ENCODE results near the gene ZNF578.
"Not testable (repeated sequence)": the region's sequence is repeated elsewhere in the genome, so short reads cannot be mapped to it uniquely, and the experiment has no call there.

The ZNF578 gene

DNA sequence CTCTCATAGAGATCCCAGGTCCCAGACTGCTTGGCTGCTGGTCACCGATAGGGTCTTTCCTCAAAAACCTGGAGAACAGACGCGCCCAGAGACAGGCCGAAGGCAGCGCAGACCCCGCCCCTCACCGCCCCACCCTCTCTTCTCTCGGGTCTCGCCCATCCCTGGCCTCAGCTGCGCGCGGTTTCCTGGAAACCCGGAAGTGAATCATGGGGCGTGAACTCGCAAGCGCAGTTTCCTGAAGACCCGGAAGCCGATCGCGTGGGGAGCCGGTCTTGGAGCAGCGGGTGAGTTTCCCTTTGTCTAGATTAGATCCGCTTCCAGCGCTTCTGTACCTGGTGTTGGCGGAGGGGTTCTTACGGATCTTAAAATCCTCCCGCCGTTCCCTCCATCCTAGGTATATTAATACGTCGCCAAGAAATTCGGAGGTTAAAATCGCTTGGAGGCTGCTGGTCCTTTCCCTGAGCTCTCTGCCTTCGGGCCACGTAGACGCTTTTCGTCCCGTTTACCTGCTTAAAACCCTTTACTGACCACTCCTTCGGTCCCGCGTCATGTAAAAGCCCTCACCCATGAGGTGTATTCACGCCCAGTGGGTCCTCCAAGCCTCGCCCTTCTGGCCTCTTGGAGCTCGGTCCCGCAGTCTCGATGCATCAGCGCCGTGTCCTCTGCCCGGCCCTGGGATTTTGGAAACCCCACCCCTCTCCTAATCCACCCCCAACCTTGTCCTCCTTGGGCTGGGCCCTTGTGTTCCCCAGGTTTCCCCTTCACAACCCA, at the start of gene ZNF578:
Gene ZNF578, plus strand, starts transcription at position 230 of the 771 bp plus-strand sequence. CDS start 48,293 bp downstream, outside the sequence.
- peak; percentile 46 for DNase-seq (ENCODE audit: low read depth)

DNA sequence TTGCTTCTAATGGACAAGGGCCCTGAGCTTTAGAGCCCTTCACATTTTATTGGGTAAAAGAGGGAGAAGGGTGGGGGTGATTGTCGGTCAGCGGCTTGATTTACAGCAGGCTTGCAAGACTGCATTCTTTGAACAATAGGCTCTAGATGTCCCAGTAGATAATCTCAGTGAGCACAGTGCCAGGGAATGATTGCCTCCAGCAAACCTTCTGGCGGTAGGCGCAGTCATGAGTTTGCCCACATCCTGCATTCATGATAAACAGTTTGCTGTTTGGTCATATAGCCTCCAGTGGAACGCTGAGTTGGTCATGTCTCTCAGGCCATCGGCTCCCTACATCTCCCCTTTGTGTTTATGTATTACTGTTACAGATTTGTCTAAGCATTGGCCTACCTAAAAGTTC, 43.1 kb upstream of the ZNF578 start:
- no peak for DNase-seq (ENCODE audit: low read depth)

DNA sequence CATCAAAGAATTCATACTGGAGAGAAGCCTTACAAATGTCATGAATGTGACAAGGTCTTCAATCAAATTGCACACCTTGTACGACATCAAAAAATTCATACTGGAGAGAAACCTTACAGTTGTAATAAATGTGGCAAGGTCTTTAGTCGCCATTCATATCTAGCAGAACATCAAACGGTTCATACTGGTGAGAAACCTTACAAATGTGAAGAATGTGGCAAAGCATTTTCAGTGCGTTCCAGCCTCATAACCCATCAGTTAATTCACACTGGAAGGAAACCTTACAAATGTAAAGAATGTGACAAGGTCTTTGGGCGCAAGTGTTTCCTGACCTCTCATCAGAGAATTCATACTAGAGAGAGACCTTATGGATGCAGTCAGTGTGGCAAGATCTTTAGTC, 37.6 kb upstream of the ZNF578 start:
- no peak for DNase-seq (ENCODE audit: low read depth)

DNA sequence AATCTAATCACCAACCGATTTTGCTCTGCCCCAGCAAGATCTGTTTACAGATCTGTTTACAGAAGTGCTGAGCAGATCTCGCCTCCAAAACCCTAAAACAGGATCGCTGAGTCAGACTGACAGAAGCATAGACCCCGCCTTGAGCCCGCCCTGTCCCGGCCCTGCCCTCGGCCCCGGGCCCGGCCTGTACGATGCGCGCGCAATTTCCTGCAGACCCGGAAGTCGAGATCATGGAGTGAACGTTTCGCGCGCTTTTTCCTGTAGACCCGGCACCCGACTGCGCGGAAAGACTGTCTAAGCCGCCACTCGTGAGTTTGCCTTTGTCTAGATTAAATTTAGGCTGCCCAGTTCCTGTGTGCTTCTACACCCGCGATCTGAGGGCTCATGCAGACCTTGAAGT, 24.4 kb upstream of the ZNF578 start, which contains the start of gene ZNF534:
Gene ZNF534, plus strand, starts transcription at position 212 of the 400 bp plus-strand sequence. CDS start 2,327 bp downstream, outside the sequence.
- DNase-seq (ENCODE audit: low read depth), result no peak

DNA sequence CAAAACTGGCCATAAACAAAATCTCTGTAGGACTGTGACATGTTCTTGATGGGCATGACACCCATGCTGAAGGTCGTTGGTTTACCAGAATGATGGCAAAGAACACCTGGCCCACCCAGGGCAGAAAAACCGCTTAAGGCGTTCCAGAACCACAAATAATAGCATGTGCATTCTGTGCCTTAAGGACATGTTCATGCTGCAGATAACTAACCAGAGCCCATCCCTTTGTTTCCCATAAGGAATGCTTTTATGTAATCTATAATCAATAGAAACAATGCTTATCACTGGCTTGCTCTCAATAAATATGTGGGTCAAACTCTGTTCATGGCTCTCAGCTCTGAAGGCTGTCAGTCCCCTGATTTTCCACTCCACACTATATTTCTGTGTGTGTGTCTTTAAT, 11.2 kb upstream of the ZNF578 start:
- no peak for DNase-seq (ENCODE audit: low read depth)

DNA sequence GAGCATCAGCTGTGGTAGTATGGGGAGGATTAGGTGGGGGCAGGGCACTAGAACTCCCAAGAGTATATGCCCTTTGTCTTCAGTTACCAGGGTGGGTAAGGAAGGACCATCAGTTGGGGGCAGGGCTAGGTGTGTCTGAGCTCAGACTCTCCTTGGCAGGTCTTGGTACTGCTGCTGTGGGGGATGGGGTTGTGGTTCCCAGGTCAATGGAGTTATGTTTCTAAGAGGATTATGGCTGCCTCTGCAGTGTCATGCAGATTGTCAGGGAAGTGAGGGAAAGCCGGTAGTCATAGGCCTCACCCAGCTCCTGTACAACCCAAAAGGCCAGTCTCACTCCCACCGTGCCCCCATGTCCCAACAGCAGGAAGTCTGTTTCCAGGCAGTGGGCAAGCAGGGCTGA, 8.8 kb upstream of the ZNF578 start:
- no peak for DNase-seq (ENCODE audit: low read depth)

DNA sequence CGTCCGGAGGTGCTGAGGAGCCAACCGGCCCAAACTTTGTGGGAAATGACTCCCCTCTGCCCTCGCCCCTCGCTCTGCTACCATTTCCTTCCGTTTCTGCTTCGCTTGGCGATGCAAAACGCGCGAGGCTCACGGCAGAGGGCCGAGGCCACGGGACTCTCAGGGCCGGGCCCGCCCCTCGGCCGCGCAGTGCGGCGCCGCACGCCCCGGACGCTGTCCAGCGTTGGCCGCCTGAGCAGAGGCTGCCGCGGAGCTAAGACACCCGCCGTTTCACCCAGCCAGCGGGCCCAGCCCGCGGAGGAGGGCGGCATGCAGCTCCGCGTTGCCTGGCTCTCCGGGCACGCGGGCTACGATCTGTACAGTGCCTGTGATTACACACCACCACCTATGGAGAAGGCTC, 2.1 kb upstream of the ZNF578 start:
- DNase-seq (ENCODE audit: low read depth), result no peak

DNA sequence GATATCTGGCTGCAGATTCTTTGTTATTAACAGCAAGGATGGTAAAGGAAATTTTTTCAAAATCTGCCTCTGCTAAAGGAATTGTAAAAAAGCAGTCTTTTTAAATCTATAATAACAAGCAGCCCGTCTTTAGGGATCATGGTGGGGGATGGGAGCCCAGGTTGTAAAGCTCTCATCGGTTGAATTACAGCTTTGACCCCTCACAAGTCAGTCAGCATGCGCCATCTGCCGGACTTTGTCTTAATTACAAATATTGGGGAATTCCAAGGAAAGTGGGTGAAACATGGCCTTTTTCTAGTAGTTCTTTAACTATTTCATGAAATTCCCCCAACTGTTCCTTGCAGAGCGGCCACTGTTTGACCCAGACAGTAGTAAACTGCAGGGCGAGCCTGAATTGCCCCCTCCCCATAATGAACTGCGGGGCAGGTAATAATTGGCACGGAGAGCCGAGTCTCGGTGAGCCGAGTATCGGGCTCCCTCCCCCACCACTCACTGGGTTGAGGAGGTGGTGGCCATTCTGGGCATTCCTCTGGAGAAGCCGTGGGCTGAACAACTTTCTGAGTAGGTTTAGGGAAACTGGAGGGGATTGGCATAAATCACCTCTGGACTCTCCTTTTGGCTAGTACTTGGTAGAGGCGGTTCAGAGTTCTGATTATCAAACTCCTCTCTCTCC, 11.6 kb downstream of the ZNF578 start:
- DNase-seq (ENCODE audit: low read depth), result no peak

DNA sequence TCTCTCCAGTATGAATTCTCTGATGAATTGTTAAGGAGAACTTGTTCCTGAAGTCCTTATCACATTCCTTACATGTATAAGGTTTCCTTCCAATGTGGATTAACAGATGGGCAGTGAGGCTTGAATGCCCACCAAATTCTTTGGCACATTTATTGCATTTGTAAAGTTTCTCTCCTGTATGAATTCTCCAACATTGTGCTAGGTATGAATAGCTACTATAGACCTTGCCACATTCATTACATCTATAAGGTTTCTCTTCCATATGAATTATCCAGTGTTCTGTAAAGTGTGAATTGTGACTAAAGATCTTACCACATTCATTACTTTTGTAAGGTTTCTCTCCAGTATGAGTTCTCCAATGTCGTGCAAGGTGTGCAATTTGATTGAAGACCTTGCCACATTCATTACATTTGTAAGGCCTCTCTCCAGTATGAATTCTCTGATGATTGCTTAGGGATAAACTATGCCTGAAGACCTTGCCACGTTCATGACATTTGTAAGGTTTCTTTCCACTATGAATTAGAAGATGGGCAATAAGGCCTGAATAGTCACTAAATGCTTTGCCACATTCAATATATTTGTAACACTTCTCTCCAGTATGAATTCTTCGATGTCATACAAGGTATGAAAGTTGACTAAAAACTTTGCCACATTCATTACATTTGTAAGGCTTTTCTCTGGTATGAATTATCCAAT, 20.4 kb downstream of the ZNF578 start:
- no peak for DNase-seq (ENCODE audit: low read depth)

DNA sequence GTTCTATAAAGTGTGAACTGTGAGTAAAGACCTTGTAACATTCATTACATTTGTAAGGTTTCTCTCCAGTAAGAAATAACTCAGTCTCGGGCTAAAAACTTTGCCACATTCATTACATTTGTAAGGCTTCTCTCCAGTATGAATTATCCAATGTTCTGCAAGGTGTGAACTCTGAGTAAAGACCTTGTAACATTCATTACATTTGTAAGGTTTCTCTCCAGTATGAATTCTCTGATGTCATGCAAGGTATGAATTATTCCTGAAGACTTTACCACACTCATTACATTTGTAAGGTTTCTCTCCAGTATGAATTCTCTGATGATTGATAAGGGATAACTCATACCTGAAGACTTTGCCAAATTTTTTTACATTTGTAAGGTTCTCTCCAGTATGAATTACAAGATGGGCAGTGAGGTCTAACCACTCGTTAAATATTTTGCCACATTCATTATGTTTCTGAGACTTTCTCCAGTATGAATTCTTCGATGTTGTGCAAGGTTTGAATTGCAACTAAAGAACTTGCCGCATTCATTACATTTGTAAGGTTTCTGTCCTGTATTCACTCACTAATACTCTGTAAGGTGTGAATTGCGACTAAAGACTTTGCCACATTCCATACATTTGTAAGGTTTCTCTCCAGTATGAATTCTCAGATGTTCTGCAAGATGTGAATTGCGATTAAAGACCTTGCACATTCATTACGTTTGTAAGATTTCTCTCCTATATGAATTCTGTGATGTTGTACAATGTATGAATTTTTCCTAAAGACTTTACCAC, 21.2 kb downstream of the ZNF578 start:
- DNase-seq (ENCODE audit: low read depth), result no peak

DNA sequence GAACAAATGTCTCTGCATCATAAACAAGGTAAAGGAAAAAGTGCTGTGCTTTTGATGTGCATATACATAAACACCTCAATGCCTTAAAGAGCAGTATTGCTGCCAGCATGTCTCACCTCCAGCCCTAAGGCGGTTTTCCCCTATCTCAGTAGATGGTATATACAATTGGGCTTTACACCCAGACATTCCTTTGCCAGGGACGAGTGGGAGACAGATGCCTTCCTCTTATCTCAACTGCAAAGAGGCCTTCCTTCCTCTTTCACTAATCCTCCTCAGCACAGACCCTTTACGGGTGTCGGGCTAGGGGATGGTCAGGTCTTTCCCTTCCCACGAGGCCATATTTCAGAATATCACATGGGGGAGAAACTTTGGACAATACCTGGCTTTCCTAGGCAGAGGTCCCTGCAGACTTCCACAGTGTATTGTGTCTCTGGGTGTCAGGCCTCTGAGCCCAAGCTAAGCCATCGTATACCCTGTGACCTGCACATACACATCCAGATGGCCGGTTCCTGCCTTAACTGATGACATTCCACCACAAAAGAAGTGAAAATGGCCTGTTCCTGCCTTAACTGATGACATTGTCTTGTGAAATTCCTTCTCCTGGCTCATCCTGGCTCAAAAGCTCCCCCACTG, 30.9 kb downstream of the ZNF578 start:
- not testable (repeated sequence) for DNase-seq (ENCODE audit: low read depth)

DNA sequence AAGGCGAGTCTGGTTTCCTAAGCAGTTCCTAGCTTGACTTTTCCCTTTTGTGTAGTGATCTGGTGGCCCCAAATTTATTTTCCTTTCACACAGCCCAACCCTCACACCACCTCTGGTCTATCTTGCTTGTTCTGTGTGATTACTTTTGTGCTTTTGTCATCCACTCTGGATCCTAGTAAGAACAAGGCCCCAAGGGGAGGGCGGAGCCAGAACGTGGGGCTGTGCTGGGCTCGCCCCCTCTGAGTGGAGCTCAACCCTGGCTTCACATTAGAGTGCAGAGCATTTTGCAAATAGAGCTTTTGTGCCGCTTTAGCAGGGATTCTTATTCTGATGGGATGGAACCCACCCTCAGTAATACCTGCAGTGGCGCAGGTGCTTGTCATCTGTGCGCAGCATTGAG, 31.7 kb downstream of the ZNF578 start:
- not testable (repeated sequence) for DNase-seq (ENCODE audit: low read depth)

DNA sequence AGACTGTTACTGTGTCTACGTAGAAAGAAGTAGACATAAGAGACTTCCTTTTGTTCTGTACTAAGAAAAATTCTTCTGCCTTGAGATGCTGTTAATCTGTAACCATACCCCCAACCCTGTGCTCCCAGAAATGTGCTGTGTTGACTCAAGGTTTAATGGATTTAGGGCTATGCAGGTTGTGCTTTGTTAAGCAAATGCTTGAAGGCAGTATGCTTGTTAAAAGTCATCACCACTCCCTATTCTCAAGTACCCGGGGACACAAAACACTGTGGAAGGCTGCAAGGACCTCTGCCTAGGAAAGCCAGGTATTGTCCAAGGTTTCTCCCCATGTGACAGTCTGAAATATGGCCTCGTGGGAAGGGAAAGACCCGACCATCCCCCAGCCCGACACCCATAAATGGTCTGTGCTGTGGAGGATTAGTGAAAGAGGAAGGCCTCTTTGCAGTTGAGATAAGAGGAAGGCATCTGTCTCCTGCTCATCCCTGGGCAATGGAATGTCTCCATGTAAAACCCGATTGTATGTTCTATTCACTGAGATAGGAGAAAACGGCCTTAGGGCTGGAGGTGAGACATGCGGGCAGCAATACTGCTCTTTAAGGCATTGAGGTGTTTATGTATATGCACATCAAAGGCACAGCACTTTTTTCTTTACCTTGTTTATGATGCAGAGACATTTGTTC, 32.3 kb downstream of the ZNF578 start:
- DNase-seq (ENCODE audit: low read depth), result not testable (repeated sequence)

DNA sequence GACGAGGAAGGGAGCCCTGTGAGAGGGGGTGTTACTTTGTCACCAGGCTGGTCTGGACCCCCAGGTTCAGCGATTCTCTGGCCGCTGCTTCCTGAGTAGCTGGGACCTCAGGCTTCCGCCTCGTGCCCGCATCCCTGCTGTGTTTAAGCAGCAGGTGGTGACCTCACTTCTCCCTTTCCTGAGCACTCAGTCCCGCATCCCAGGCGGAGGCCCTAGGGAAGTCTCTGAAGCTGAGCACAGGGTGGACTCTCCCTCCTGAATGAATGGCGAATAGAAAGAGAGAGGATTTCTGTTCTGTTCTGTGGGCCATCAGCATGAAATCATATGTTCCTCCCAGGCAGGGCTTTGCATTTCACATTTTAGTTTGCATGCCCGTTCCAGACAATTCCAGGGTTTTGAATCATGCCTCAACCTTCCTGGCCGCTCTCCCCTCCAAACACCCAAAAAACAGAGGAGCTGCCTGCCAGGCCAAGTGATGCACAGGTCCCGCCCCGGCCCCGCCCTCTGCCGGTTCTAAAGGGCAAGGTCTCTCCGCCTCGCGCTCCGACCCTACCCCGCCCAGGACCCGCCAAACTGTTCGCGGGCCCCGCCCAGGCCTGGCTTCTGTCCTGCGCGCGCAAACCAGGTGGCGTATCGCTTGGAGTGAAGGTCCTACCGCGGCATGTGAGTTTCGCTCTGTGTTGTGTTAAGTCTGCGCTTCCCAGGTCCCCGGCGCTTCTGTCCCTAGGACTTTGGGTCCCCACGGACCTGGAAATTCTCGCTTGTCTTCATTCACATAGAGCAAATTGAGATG, 39.0 kb downstream of the ZNF578 start:
- DNase-seq (ENCODE audit: low read depth), result no peak

DNA sequence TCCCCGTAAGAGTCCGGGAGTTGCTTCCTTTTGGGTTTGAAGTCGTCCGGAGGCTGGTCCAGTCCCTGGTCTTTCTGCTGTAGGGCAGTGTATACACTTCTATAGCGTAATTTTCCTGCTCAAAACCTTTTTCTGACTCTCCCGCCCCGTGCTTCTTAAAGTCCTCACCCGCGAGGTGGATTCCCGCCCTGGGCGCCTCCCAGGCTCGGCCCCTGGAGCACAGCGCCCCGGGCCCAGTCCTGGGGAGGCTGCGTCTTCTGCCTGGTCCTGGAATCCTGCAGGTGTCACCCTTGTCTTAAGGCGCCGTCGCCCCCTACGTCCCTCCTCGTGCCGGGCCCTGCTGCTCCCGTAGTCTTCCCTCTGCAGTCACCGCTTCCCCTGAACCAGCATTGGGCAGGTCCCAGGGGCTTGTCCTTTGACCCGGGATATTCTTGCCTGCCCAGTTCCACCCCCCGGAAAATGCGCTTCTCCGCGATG, 39.7 kb downstream of the ZNF578 start:
- DNase-seq (ENCODE audit: low read depth), result no peak

DNA sequence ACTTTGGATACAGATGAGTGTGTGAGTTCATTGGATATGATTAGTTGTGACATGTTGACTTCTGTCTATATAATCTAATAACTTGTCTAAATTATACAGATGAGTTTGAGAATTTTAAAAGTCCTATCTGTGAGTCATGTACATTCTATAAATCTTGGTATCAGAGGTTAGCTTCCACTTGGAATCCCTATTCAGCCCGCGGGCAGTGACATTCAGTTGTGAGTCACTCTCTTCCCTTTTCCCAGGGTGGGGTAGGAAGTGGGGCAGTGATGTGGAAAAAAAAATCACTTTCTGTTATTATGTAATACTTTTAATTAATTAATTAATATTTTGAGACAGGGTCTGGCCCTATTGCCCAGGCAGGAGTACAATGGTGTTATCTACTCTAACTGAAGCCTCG, 41.2 kb downstream of the ZNF578 start:
- no peak for DNase-seq (ENCODE audit: low read depth)

DNA sequence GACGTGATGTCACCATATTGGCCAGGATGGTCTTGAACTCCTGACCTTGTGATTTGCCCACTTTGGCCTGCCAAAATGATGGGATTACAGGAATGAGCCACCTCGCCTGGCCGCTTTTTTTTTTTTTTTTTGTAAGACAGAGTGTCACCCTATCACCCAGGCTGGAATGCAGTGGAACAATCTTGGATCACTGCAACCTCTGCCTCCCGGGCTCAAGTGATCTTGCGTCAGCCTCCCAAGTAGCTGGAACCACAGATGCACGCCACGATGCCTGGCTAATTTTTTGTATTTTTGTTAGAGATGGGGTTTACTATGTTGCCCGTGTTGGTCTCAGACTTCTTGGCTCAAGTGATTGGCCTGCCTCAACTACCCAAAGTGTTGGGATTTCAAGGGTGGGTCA, 45.2 kb downstream of the ZNF578 start:
- DNase-seq (ENCODE audit: low read depth), result no peak

DNA sequence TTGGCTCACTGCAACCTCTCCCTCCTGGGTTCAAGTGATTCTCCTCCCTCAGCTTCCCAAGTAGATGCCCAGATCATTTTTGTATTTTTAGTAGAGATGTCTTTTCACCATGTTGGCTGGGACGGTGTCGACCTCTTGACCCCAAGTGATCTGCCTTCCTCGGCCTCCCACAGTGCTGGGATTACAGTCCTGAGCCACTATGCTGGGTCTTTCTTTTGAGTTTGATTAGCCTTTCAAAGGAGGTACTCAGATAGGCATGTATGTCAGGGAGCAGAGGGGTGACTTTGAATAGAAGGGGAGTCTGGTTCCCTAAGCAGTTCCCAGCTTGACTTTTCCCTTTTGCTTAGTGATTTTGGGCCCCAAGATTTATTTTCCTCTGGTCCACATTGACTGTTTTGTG, 47.1 kb downstream of the ZNF578 start:
- not testable (repeated sequence) for DNase-seq (ENCODE audit: low read depth)

DNA sequence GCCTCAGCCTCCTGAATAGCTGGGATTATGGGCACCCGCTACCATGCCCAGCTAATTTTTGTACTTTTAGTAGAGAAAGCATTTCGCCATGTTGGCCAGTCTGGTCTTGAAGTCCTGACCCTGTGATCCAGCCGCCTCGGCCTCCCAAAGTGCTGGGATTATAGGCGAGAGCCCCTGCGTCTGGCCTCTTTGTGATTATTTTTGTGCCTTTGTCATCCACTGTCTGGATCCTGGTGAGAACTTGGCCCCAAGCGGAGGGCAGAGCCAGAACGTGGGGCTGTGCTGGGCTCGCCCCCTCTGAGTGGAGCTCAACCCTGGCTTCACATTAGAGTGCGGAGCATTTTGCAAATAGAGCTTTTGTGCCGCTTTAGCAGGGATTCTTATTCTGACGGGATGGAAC, 47.6 kb downstream of the ZNF578 start:
- not testable (repeated sequence) for DNase-seq (ENCODE audit: low read depth)

DNA sequence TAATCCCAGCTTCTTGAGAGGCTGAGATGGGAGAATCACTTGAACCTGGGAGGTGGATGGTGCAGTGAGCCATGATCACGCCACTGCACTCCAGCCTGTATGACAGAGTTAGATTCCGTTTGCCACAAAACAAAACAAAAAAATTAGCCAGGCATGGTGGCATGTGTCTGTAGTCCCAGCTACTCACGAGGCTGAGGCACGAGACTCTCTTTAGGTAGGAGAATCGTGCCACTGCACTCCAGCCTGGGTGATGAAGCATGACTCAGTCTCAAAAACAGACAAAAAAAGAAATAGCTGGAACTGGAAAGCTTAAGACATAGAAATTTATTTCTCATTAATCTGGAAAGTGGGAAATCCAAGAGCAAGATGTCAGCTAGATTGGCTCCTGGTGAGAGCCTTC, 53.9 kb downstream of the ZNF578 start:
- no peak for DNase-seq (ENCODE audit: low read depth)

Measured in activated T-helper 1 cell treated with Interleukin-2 at 50 U/mL for 16 hours (primary cell).